Measurements from ENCODE around the gene MAP7D1.

Gene MAP7D1

GRCh38 chr1:36150296-36151133, 5.4 kb upstream of the MAP7D1 start:
- TF ChIP-seq CTCF (IDR thresholded peaks at IDR 0.05; ENCODE audit: control insufficient read depth, extremely low read depth, insufficient read depth): no peak
- 0 out of 2 replicates have a peak overlapping the region, but pooled peaks have one; percentile 4 for H3K4me3 ChIP-seq (ENCODE audit: low read depth, low read length)
- peak; percentile 92 for DNase-seq (ENCODE audit: low read depth)

GRCh38 chr1:36151134-36151844, 4.7 kb upstream of the MAP7D1 start:
- DNase-seq (ENCODE audit: low read depth): no peak
- H3K4me3 ChIP-seq (ENCODE audit: low read depth, low read length): no peak overlapping the region
- TF ChIP-seq CTCF (IDR thresholded peaks at IDR 0.05; ENCODE audit: control insufficient read depth, extremely low read depth, insufficient read depth): no peak

- H3K4me3 ChIP-seq (ENCODE audit: low read depth, low read length): no peak overlapping the region
- no peak for DNase-seq (ENCODE audit: low read depth)
Observed at GRCh38 chr1:36151845-36152203, 4.1 kb upstream of the MAP7D1 start.

GRCh38 chr1:36153476-36153875, 2.5 kb upstream of the MAP7D1 start:
- no peak for TF ChIP-seq CTCF (IDR thresholded peaks at IDR 0.05; ENCODE audit: control insufficient read depth, extremely low read depth, insufficient read depth)
- H3K4me3 ChIP-seq (ENCODE audit: low read depth, low read length): no peak overlapping the region
- DNase-seq (ENCODE audit: low read depth): no peak

More at GRCh38 chr1:36151845-36152203, 4.1 kb upstream of the MAP7D1 start:
- TF ChIP-seq CTCF (IDR thresholded peaks at IDR 0.05; ENCODE audit: control insufficient read depth, extremely low read depth, insufficient read depth): no peak

GRCh38 chr1:36154335-36154734, 1.6 kb upstream of the MAP7D1 start:
- H3K4me3 ChIP-seq (ENCODE audit: low read depth, low read length): no peak overlapping the region
- TF ChIP-seq CTCF (IDR thresholded peaks at IDR 0.05; ENCODE audit: control insufficient read depth, extremely low read depth, insufficient read depth): no peak
- DNase-seq (ENCODE audit: low read depth): no peak

GRCh38 chr1:36154765-36155407, 1.1 kb upstream of the MAP7D1 start:
- DNase-seq (ENCODE audit: low read depth): no peak
- TF ChIP-seq CTCF (IDR thresholded peaks at IDR 0.05; ENCODE audit: control insufficient read depth, extremely low read depth, insufficient read depth): no peak
- peak overlapping the region; percentile 91 for H3K4me3 ChIP-seq (ENCODE audit: low read depth, low read length)

Measured in LNCaP clone FGC (cell line).